EL (cell line): ENCODE results near the gene ALX3.

Experiments used
- DNase-seq: peaks from one replicate; pipeline ENCODE4 v3.0.0-alpha.2; 2016

ALX3 gene

GRCh38 chr1:110070671-110071242, at the start of gene ALX3:
Gene ALX3 (minus strand): TSS chr1:110070672. CDS start chr1:110070612, 60 bp downstream.
- DNase-seq = no peak

GRCh38 chr1:110119843-110120242, 49.4 kb upstream of the ALX3 start:
- DNase-seq = no peak

- peak; percentile 41 for DNase-seq
Observed at GRCh38 chr1:110118636-110119396, 48.3 kb upstream of the ALX3 start.

- DNase-seq = no peak
Observed at GRCh38 chr1:110114784-110115183, 44.3 kb upstream of the ALX3 start.

GRCh38 chr1:110114173-110114572, 43.7 kb upstream of the ALX3 start:
- DNase-seq = no peak

- no peak for DNase-seq
Observed at GRCh38 chr1:110113551-110113950, 43.1 kb upstream of the ALX3 start.

- DNase-seq = no peak
Observed at GRCh38 chr1:110112656-110113055, 42.2 kb upstream of the ALX3 start.

GRCh38 chr1:110112143-110112542, 41.7 kb upstream of the ALX3 start, which contains the start of gene UBL4B:
Gene UBL4B (plus strand): TSS chr1:110112443. CDS start chr1:110112535, 92 bp downstream.
- DNase-seq = no peak

GRCh38 chr1:110111081-110111480, 40.6 kb upstream of the ALX3 start:
- DNase-seq = no peak

GRCh38 chr1:110107867-110108469, 37.5 kb upstream of the ALX3 start:
- DNase-seq = no peak

GRCh38 chr1:110106013-110106941, 35.8 kb upstream of the ALX3 start:
- DNase-seq = peak; percentile 71

GRCh38 chr1:110102081-110102480, 31.6 kb upstream of the ALX3 start:
- DNase-seq = peak; percentile 77

GRCh38 chr1:110100335-110100734, 29.9 kb upstream of the ALX3 start:
- DNase-seq = no peak

- no peak for DNase-seq
Observed at GRCh38 chr1:110098222-110099026, 28.0 kb upstream of the ALX3 start.

GRCh38 chr1:110097507-110098221, 27.2 kb upstream of the ALX3 start:
- DNase-seq = no peak

- DNase-seq = no peak
Observed at GRCh38 chr1:110094931-110095654, 24.6 kb upstream of the ALX3 start.

- DNase-seq = no peak
Observed at GRCh38 chr1:110092991-110093390, 22.5 kb upstream of the ALX3 start.

- no peak for DNase-seq
Observed at GRCh38 chr1:110091791-110092190, 21.3 kb upstream of the ALX3 start.

GRCh38 chr1:110091381-110091780, 20.9 kb upstream of the ALX3 start:
- no peak for DNase-seq

GRCh38 chr1:110089561-110090275, 19.2 kb upstream of the ALX3 start:
- DNase-seq = no peak
